H1 (cell line): ENCODE results near the gene GFM1. TPM values are rescaled to one million over a fixed set of nuclear protein-coding genes. Genes with fewer than 3 reads are reported as not detected.

Experiments used
- BACH1 ChIP-seq: IDR thresholded peaks from 2 replicates; pipeline ENCODE4 v1.6.1; 2012; ENCODE audit warnings: low read length, improper control_type of control experiment
- HDAC2 ChIP-seq, 2 experiments: fragments of 300-600 bp in 1 of 2; sonication (generic) in 1 of 2; IDR thresholded peaks; 2 replicates each; pipeline ENCODE4 v1.6.1; 2011 to 2012; ENCODE audit warnings: low read depth in 2 of 2, low read length in 2 of 2, mild to moderate bottlenecking in 2 of 2, moderate library complexity in 2 of 2, borderline replicate concordance in 1 of 2, inconsistent platforms in 1 of 2
- SUZ12 ChIP-seq: fragments of 200-600 bp; sonication (generic); IDR thresholded peaks from 2 replicates; pipeline ENCODE4 v1.6.1; 2012; ENCODE audit warnings: mild to moderate bottlenecking, inconsistent platforms, low read length, moderate library complexity, mixed read lengths
- polyA plus RNA-seq, 7 experiments: library from polyadenylated mRNA; depleted of rRNA in 3 of 7; stranded (reverse) in 5 of 7; unstranded in 2 of 7; fragments of >200 nt in 5 of 7; fragments of 200-250 nt in 2 of 7; gene quantifications; 1 replicate in 5 of 7; 2 replicates in 1 of 7; 4 replicates in 1 of 7; pipeline versions ENCODE4 v1.2.1 to v1.2.3, GENCODE V29; 2011 to 2013; ENCODE audit warnings: missing spikeins in 2 of 7, mixed read lengths in 2 of 7
- total RNA-seq: library from RNA; stranded (reverse); fragmentation: NEBNext Ultra II Directional; extraction: Animal tissue kit (Norgen Biotek cat#: 25700); gene quantifications from 2 replicates; pipeline ENCODE4 v1.2.1, GENCODE V29; 2021

The GFM1 gene
- total and polyA plus RNA-seq, 2 of the 8 experiments (the other 6 are each of a cell fraction or from before 2014, with no cell fraction given): 10.9 to 45.3 TPM

GRCh38 chr3:158680861-158681260 lies 36.5 kb downstream of the GFM1 start (continued):
- TF ChIP-seq SUZ12: no peak
- no peak for TF ChIP-seq HDAC2 (IDR thresholded peaks at IDR 0.05; ENCODE audit: borderline replicate concordance in 1 of 2, low read depth in 2 of 2, low read length in 2 of 2)
- TF ChIP-seq BACH1: no peak
- TF ChIP-seq, all 59 proteins: peak for 0
